ENCODE data around the gene TAGAP.
"Not testable (repeated sequence)": the region's sequence is repeated elsewhere in the genome, so short reads cannot be mapped to it uniquely, and the experiment has no call there.

The TAGAP gene

GRCh38 chr6:159008656-159009288 lies 36.0 kb downstream of the TAGAP start:
- DNase-seq, result no peak

GRCh38 chr6:159007510-159007909 lies 37.3 kb downstream of the TAGAP start:
- DNase-seq, result no peak

GRCh38 chr6:159005436-159005835 lies 39.4 kb downstream of the TAGAP start:
- DNase-seq, result no peak

GRCh38 chr6:159004592-159004991 lies 40.2 kb downstream of the TAGAP start:
- no peak for DNase-seq

GRCh38 chr6:159002432-159003155 lies 42.2 kb downstream of the TAGAP start:
- no peak for DNase-seq

GRCh38 chr6:158999666-159000403 lies 45.0 kb downstream of the TAGAP start, which contains the start of gene RSPH3:
Gene RSPH3 (minus strand): TSS chr6:159000202. CDS start chr6:158999550, 652 bp downstream.
- peak; percentile 91 for DNase-seq

- no peak for DNase-seq
Observed at GRCh38 chr6:158999154-158999665, 45.6 kb downstream of the TAGAP start.

- no peak for DNase-seq
Observed at GRCh38 chr6:158996856-158997255, 47.9 kb downstream of the TAGAP start.

- no peak for DNase-seq
Observed at GRCh38 chr6:158993639-158994038, 51.2 kb downstream of the TAGAP start.

GRCh38 chr6:158991017-158991723 lies 53.6 kb downstream of the TAGAP start:
- DNase-seq, result no peak

GRCh38 chr6:158989711-158990110 lies 55.1 kb downstream of the TAGAP start:
- not testable (repeated sequence) for DNase-seq

GRCh38 chr6:158988477-158988876 lies 56.3 kb downstream of the TAGAP start:
- DNase-seq, result no peak

GRCh38 chr6:158987657-158988056 lies 57.1 kb downstream of the TAGAP start:
- DNase-seq, result no peak
